ENCODE results near the gene SIGLEC15. TPM values are rescaled to one million over a fixed set of nuclear protein-coding genes. Genes with fewer than 3 reads are reported as not detected.

Gene SIGLEC15
- total RNA-seq (2014; rRNA removed; shearing (Covaris generic)), result 0.06 and 0.68 TPM in 2 replicates

DNA sequence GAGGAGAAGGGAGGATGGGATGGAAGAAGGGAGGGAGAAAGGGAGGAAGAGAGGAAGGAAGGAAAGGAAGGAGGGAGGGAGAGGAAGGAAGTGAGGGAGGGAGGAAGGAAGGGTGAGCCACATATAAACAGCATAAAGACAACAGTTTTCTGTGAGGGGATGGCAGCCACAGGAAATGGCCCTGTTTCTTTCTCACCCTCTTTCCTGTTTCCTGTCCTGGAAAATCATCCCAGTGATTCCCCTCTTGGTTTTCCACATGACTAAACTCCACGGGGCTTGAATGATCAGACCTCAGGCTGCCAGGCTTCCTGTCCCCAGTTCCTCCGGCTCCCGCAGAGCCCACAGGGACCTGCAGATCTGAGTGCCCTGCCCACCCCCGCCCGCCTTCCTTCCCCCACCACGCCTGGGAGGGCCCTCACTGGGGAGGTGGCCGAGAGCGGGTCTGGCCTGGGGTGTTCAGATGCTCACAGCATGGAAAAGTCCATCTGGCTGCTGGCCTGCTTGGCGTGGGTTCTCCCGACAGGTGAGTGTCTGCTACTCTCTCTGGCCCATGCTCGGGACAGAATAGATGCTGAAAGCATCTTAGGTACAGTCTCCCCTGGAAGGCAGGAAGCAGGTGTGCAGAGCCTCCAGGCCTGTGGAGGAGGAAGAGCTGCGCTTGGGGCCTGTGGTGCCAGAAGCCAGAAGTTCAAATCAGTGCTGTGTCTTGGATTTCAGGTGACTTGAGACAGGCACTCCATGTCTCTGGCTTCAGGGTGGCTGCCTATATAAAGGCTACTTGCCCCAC lies at the start of gene SIGLEC15:
TSS of gene SIGLEC15 (plus strand) at position 418 of the 787 bp plus-strand sequence. CDS start at position 472, 54 bp downstream.
- no peak within 1 kb of the TSS for H3K27ac ChIP-seq

GRCh38 chr18:45775743-45776142 lies 49.7 kb upstream of the SIGLEC15 start:
- Histone ChIP-seq H3K36me3 (no peaks in the 10 kb centered on the region), H3K27ac (no peak overlapping the region), H3K27me3 (replicated peaks) (no peaks in the 10 kb centered on the region), H3K4me3 (no peak overlapping the region), H3K9me3 (replicated peaks) (no peaks in the 10 kb centered on the region), H3K4me1 (replicated peaks) (peaks cover 67% of the 10 kb centered on the region)
- DNase-seq (ENCODE audit: low read depth in 1 of 2, low spot score in 2 of 2), result no peak

More for the DNA sequence above, at the start of gene SIGLEC15:
- H3K27me3 ChIP-seq (replicated peaks), result no peaks in the 10 kb centered on the region
- peaks cover 46% of the 10 kb centered on the region for H3K4me1 ChIP-seq (replicated peaks)
- no peak within 1 kb of the TSS for H3K4me3 ChIP-seq
- DNase-seq (ENCODE audit: low read depth in 1 of 2, low spot score in 2 of 2), result no peak
- 0 out of 2 replicates have a peak, but pooled peaks cover 2% of the 10 kb centered on the region for H3K9me3 ChIP-seq (replicated peaks)
- no peaks in the 10 kb centered on the region for H3K36me3 ChIP-seq

DNA sequence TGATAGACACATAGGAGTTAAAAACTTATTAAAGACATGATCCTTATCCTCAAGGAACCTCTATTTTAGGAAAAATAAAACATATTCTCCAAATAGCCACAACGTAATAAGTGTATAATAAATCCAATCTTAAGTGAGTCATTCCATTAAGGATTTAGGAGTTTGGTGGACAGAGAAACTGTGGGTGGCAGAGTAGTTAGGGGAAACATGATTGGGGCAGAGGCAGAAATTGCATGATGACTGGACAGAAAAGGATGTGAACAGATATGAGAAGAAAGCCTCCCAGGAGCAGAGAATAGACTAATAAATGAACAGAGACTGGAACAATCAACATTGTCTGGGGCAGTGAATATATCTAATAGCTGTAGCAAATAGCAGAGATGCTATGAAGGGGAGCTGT lies 48.1 kb upstream of the SIGLEC15 start:
- no peaks in the 10 kb centered on the region for H3K36me3 ChIP-seq
- no peaks in the 10 kb centered on the region for H3K9me3 ChIP-seq (replicated peaks)
- peak overlapping the region; percentile 61 for H3K27ac ChIP-seq
- no peaks in the 10 kb centered on the region for H3K27me3 ChIP-seq (replicated peaks)
- peaks cover 83% of the 10 kb centered on the region for H3K4me1 ChIP-seq (replicated peaks)
- no peak overlapping the region for H3K4me3 ChIP-seq
- peak; percentile 83 to 89 for DNase-seq (ENCODE audit: low read depth in 1 of 2, low spot score in 2 of 2)

DNA sequence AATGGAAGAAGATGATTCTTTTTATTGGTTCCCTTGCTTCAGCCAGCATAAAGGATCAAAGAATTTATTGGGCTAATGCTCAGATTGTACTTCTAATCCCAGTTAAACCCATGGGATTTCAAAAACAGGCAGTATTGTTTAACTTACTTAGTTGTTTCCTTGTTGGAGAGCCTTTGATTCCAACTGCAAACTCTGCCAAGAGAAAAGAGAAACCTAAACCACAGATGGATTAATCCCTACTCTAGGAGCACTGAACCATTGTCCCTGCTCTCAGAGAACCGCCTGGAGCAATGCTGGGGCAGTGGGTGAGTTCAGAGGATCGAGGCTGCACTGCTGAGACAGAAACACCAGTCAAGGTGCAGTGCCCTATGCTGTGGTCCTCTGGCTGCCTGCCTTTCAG lies 44.9 kb upstream of the SIGLEC15 start:
- Histone ChIP-seq H3K36me3 (no peaks in the 10 kb centered on the region), H3K9me3 (replicated peaks) (no peaks in the 10 kb centered on the region), H3K27me3 (replicated peaks) (no peaks in the 10 kb centered on the region), H3K27ac (no peak overlapping the region), H3K4me3 (no peak overlapping the region), H3K4me1 (replicated peaks) (peaks cover 93% of the 10 kb centered on the region)
- DNase-seq (ENCODE audit: low read depth in 1 of 2, low spot score in 2 of 2), result peak; percentile 43 to 50

GRCh38 chr18:45782662-45783061 lies 42.8 kb upstream of the SIGLEC15 start:
- peak in 1 of 2 experiments; percentile 42 for DNase-seq (ENCODE audit: low read depth in 1 of 2, low spot score in 2 of 2)
- H3K27me3 ChIP-seq (replicated peaks), result no peaks in the 10 kb centered on the region
- peak overlapping the region; percentile 98 for H3K27ac ChIP-seq
- H3K4me3 ChIP-seq, result no peak overlapping the region
- H3K36me3 ChIP-seq, result no peaks in the 10 kb centered on the region
- no peaks in the 10 kb centered on the region for H3K9me3 ChIP-seq (replicated peaks)
- H3K4me1 ChIP-seq (replicated peaks), result peaks cover 94% of the 10 kb centered on the region

GRCh38 chr18:45783097-45784075 lies 42.1 kb upstream of the SIGLEC15 start:
- Histone ChIP-seq H3K4me3 (no peak overlapping the region), H3K27me3 (replicated peaks) (no peaks in the 10 kb centered on the region), H3K36me3 (no peaks in the 10 kb centered on the region), H3K27ac (peak overlapping the region; percentile 98), H3K4me1 (replicated peaks) (peaks cover 86% of the 10 kb centered on the region), H3K9me3 (replicated peaks) (no peaks in the 10 kb centered on the region)
- DNase-seq (ENCODE audit: low read depth in 1 of 2, low spot score in 2 of 2), result peak; percentile 55 to 92

GRCh38 chr18:45785134-45785533 lies 40.3 kb upstream of the SIGLEC15 start:
- Histone ChIP-seq H3K4me3 (no peak overlapping the region), H3K4me1 (replicated peaks) (peaks cover 72% of the 10 kb centered on the region), H3K27ac (peak overlapping the region; percentile 98), H3K27me3 (replicated peaks) (no peaks in the 10 kb centered on the region), H3K9me3 (replicated peaks) (no peaks in the 10 kb centered on the region; the same call in 1 of the 2 replicates), H3K36me3 (no peaks in the 10 kb centered on the region)
- DNase-seq (ENCODE audit: low read depth in 1 of 2, low spot score in 2 of 2), result peak; percentile 61 to 62

- no peak overlapping the region for H3K4me3 ChIP-seq
- H3K27me3 ChIP-seq (replicated peaks), result no peaks in the 10 kb centered on the region
- DNase-seq (ENCODE audit: low read depth in 1 of 2, low spot score in 2 of 2), result no peak
- no peaks in the 10 kb centered on the region for H3K36me3 ChIP-seq
- peaks cover 59% of the 10 kb centered on the region for H3K4me1 ChIP-seq (replicated peaks)
- H3K9me3 ChIP-seq (replicated peaks), result no peaks in the 10 kb centered on the region; the same call in 1 of the 2 replicates
- H3K27ac ChIP-seq, result peak overlapping the region; percentile 98
Observed at GRCh38 chr18:45786941-45787340, 38.5 kb upstream of the SIGLEC15 start.

- Histone ChIP-seq H3K27ac (peak overlapping the region; percentile 98), H3K4me3 (no peak overlapping the region), H3K4me1 (replicated peaks) (peaks cover 55% of the 10 kb centered on the region), H3K36me3 (no peaks in the 10 kb centered on the region), H3K9me3 (replicated peaks) (no peaks in the 10 kb centered on the region; the same call in 1 of the 2 replicates), H3K27me3 (replicated peaks) (no peaks in the 10 kb centered on the region)
- DNase-seq (ENCODE audit: low read depth in 1 of 2, low spot score in 2 of 2), result peak; percentile 76 to 91
Observed at GRCh38 chr18:45787346-45787745, 38.1 kb upstream of the SIGLEC15 start.

- H3K9me3 ChIP-seq (replicated peaks), result no peaks in the 10 kb centered on the region; the same call in 1 of the 2 replicates
- H3K4me1 ChIP-seq (replicated peaks), result peaks cover 55% of the 10 kb centered on the region
- no peaks in the 10 kb centered on the region for H3K27me3 ChIP-seq (replicated peaks)
- no peak overlapping the region for H3K27ac ChIP-seq
- H3K36me3 ChIP-seq, result no peaks in the 10 kb centered on the region
- DNase-seq (ENCODE audit: low read depth in 1 of 2, low spot score in 2 of 2), result no peak
- H3K4me3 ChIP-seq, result no peak overlapping the region
Observed at GRCh38 chr18:45788861-45789260, 36.6 kb upstream of the SIGLEC15 start.

DNA sequence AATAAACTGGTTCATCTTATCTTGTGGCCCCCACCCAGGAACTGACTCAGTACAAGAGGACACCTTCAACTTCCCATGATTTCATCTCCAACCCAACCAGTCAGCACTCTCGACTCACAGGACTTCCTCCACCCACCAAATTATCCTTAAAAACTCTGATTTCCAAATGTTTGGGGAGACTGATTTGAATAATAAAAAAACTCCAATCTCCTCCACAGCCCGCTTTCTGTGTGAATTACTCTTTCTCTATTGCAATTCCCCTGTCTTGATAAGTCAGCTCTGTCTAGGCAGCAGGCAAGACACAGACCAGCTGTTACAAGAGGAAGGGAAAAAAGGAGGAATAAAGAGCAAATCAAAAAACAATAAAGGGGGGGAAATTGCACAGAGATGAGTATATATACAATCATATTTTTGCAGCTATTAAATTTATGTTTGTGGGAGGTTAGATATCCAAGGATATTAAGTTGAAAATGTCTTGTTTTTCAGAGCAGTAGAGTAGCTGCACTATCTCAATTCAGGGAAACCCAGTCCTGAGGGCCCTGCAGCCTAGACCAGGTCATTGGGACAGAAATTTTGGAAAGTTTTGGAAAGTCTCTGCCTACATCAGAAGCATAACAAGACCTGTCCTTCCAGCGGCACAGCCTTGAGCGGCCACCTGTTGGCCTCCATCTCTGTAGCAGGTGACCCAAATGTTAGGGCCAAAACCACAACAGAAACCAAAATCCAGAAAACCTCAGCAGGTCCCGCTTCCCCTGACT lies 32.8 kb upstream of the SIGLEC15 start:
- Histone ChIP-seq H3K4me1 (replicated peaks) (peaks cover 20% of the 10 kb centered on the region), H3K27ac (peak overlapping the region; percentile 79), H3K4me3 (no peak overlapping the region), H3K27me3 (replicated peaks) (no peaks in the 10 kb centered on the region), H3K36me3 (no peaks in the 10 kb centered on the region), H3K9me3 (replicated peaks) (no peaks in the 10 kb centered on the region; the same call in 1 of the 2 replicates)
- DNase-seq (ENCODE audit: low read depth in 1 of 2, low spot score in 2 of 2), result no peak

GRCh38 chr18:45793264-45793965 lies 32.1 kb upstream of the SIGLEC15 start:
- Histone ChIP-seq H3K27me3 (replicated peaks) (no peaks in the 10 kb centered on the region), H3K4me3 (no peak overlapping the region), H3K27ac (peak overlapping the region; percentile 79), H3K9me3 (replicated peaks) (no peaks in the 10 kb centered on the region; the same call in 1 of the 2 replicates), H3K36me3 (no peaks in the 10 kb centered on the region), H3K4me1 (replicated peaks) (peaks cover 20% of the 10 kb centered on the region)
- peak; percentile 79 to 87 for DNase-seq (ENCODE audit: low read depth in 1 of 2, low spot score in 2 of 2)
